ENCODE data around the gene CACNA2D2. TPM values are rescaled to one million over a fixed set of nuclear protein-coding genes. Genes with fewer than 3 reads are reported as not detected.
A peak's percentile ranks its signal among the peaks of the same experiment; 100 is the strongest.

Gene CACNA2D2
- total RNA-seq, 1 experiment from 2014 or later, result 27.7 TPM

- H2AK5ac ChIP-seq (ENCODE audit: insufficient read length, low read length), result no peak overlapping the region
- no peak overlapping the region for H2BK12ac ChIP-seq (ENCODE audit: insufficient read length, low read depth, low read length)
- WGBS (ENCODE audit: extremely low coverage, insufficient read length, low lambda C conversion rate), result no CpG with 5 or more reads among the region's 29 CpGs
- no peak overlapping the region for H2BK15ac ChIP-seq (ENCODE audit: low read depth, low read length)
- Mint-ChIP-seq H3K4me1 (peaks cover 20 to 42% of the 10 kb centered on the region in 2 experiments), H3K27ac (peak overlapping the region in 1 of 3 experiments; percentile 94; a peak in 2 of 7 replicates), H3K36me3 (ENCODE audit: insufficient read depth in 1 of 3, low read depth in 3 of 3) (no peaks in the 10 kb centered on the region), H3K27me3 (ENCODE audit: low read depth) (no peaks in the 10 kb centered on the region), H3K9me3 (no peaks in the 10 kb centered on the region), H3K4me3 (no peak overlapping the region)
- no peak overlapping the region for H3K27ac ChIP-seq (ENCODE audit: insufficient read length, low read depth, low read length)
- no peak overlapping the region for H4K91ac ChIP-seq (ENCODE audit: insufficient read length, low read depth, low read length)
- no peak overlapping the region for H3K23ac ChIP-seq (ENCODE audit: insufficient read length, low read depth, low read length)
- no peak overlapping the region for H3T11ph ChIP-seq (ENCODE audit: low read length)
- DNase-seq, result no peak
- no peaks in the 10 kb centered on the region for H4K20me1 ChIP-seq (ENCODE audit: control insufficient read depth, insufficient read depth, insufficient read length)
- no peak overlapping the region for H4K8ac ChIP-seq (replicated peaks; ENCODE audit: insufficient read length, low read depth, low read length)
- no peak overlapping the region for H3K56ac ChIP-seq (ENCODE audit: insufficient read length, low read depth, low read length)
- H3K4ac ChIP-seq (ENCODE audit: low read depth, low read length), result no peak overlapping the region
- no peaks in the 10 kb centered on the region for H3K79me2 ChIP-seq (ENCODE audit: insufficient read depth, low read length)
- no peaks in the 10 kb centered on the region for H3K79me1 ChIP-seq (ENCODE audit: insufficient read depth, low read depth, low read length, poor library complexity, severe bottlenecking)
- H3K9me3 ChIP-seq (ENCODE audit: control insufficient read depth, low read depth, low read length), result no peaks in the 10 kb centered on the region
- H3K4me2 ChIP-seq (ENCODE audit: insufficient read depth, insufficient read length, low read length), result no peak overlapping the region
- H2BK20ac ChIP-seq (ENCODE audit: low read depth, low read length, poor library complexity, severe bottlenecking), result no peak overlapping the region
- no peak overlapping the region for H3K18ac ChIP-seq (ENCODE audit: insufficient read length, low read depth, low read length)
- no peak overlapping the region; the same call in 1 of the 2 replicates for H3K14ac ChIP-seq (ENCODE audit: insufficient read depth, low read length)
- H3K9ac ChIP-seq (ENCODE audit: extremely low read depth, insufficient read length, low read length), result no peak overlapping the region
- H4K5ac ChIP-seq (ENCODE audit: insufficient read length, low read depth, low read length), result no peak overlapping the region
- peaks cover 3% of the 10 kb centered on the region; the same call in 1 of the 2 replicates for H3K4me1 ChIP-seq (ENCODE audit: insufficient read depth, low read length)
- no peak overlapping the region for H2BK120ac ChIP-seq (ENCODE audit: low read depth, low read length, poor library complexity, severe bottlenecking)
- TF ChIP-seq, protein P1, sequence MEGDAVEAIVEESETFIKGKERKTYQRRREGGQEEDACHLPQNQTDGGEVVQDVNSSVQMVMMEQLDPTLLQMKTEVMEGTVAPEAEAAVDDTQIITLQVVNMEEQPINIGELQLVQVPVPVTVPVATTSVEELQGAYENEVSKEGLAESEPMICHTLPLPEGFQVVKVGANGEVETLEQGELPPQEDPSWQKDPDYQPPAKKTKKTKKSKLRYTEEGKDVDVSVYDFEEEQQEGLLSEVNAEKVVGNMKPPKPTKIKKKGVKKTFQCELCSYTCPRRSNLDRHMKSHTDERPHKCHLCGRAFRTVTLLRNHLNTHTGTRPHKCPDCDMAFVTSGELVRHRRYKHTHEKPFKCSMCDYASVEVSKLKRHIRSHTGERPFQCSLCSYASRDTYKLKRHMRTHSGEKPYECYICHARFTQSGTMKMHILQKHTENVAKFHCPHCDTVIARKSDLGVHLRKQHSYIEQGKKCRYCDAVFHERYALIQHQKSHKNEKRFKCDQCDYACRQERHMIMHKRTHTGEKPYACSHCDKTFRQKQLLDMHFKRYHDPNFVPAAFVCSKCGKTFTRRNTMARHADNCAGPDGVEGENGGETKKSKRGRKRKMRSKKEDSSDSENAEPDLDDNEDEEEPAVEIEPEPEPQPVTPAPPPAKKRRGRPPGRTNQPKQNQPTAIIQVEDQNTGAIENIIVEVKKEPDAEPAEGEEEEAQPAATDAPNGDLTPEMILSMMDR (conservative IDR thresholded peaks at IDR 0.05), result no peak
- H3K27me3 ChIP-seq (ENCODE audit: insufficient read depth, low read length), result no peaks in the 10 kb centered on the region
- H2BK5ac ChIP-seq (ENCODE audit: insufficient read length, low read length), result no peak overlapping the region
- H2AFZ ChIP-seq (ENCODE audit: low read length), result no peak overlapping the region
- no peaks in the 10 kb centered on the region for H3K23me2 ChIP-seq (ENCODE audit: insufficient read length, low read depth, low read length, poor library complexity, severe bottlenecking)
Measured at GRCh38 chr3:50450209-50450921, 53.1 kb downstream of the CACNA2D2 start.
